Measurements from ENCODE around the gene MRTFA.

DNA sequence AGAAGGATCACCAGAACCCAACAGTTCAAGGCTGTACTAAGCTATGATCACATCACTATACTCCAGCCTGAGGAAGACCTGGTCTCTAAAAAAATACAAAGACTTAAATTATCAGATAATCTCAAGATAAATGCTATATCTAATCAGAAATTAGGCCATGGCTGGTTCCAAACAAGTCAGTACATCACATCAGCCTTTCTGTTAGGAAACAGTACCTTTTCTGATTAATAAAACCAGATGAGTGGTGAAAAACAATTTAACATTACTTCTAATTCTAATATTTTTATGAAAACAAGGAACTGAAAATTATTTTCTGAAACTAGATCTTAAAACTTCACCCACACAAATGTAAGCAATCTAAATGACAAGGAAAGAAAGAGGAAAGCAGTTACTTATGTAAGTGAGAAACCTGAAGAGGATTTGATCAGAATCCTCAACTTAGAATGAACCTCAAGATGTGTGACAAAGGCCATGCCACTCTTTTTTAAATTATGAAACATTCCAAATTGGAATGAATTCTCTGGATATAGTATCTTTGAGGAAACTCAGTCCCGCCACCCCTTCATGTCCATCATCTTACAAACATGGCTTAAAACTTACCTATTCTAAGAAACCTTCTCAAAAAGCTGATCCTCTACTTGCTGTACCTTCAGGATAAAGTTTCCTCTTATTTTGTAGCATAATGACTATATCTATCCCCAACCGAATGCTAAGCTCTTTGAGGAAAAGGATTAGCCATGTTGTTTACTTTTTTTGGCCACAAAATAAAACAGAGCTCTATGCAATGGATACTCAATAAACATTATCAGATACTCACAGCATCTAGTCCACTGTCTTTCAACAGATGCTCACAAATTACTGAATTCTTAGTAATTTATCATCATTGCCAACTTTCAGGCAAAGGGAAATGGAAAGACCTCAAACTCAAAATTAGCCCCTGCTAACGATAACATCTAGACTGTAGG, 132.0 kb downstream of the MRTFA start:
- TF ChIP-seq LEF1 (IDR thresholded peaks at IDR 0.05; ENCODE audit: borderline replicate concordance) (no peak), HDGF (IDR thresholded peaks at IDR 0.05; ENCODE audit: borderline replicate concordance) (no peak), L3MBTL2 (conservative IDR thresholded peaks at IDR 0.05) (no peak), FOXK2 (IDR thresholded peaks at IDR 0.05) (no peak), ELF4 (IDR thresholded peaks at IDR 0.05) (no peak), ARNT (IDR thresholded peaks at IDR 0.05) (no peak), SUZ12 (IDR thresholded peaks at IDR 0.05) (no peak), BHLHE40 (IDR thresholded peaks at IDR 0.05; ENCODE audit: borderline replicate concordance) (no peak), CTBP1 (IDR thresholded peaks at IDR 0.05; ENCODE audit: borderline replicate concordance) (no peak), FOXA1 (IDR thresholded peaks at IDR 0.05) (no peak), FOXM1 (IDR thresholded peaks at IDR 0.05; ENCODE audit: borderline replicate concordance) (no peak), SP1 (IDR thresholded peaks at IDR 0.05) (no peak), ZNF384 (IDR thresholded peaks at IDR 0.05) (no peak)
- TF ChIP-seq, protein P1, sequence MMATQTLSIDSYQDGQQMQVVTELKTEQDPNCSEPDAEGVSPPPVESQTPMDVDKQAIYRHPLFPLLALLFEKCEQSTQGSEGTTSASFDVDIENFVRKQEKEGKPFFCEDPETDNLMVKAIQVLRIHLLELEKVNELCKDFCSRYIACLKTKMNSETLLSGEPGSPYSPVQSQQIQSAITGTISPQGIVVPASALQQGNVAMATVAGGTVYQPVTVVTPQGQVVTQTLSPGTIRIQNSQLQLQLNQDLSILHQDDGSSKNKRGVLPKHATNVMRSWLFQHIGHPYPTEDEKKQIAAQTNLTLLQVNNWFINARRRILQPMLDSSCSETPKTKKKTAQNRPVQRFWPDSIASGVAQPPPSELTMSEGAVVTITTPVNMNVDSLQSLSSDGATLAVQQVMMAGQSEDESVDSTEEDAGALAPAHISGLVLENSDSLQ (IDR thresholded peaks at IDR 0.05), result no peak
